WTC11 (cell line): ENCODE results near the gene NCKAP5.

Experiments used
- CBFB ChIP-seq: sonication (generic); formaldehyde crosslinking; IDR thresholded peaks from 2 replicates; pipeline ENCODE4 v1.8.1; 2022; ENCODE audit warnings: mild to moderate bottlenecking, low read depth, missing genetic modification reagents
- CREB1 ChIP-seq: sonication (generic); formaldehyde crosslinking; IDR thresholded peaks from 2 replicates; pipeline ENCODE4 v1.8.0; 2023; ENCODE audit warnings: mild to moderate bottlenecking, missing genetic modification reagents
- NR3C1 ChIP-seq: sonication (generic); formaldehyde crosslinking; conservative IDR thresholded peaks from 2 replicates; pipeline ENCODE4 v1.8.1; 2023; ENCODE audit warnings: low read depth, mild to moderate bottlenecking, missing genetic modification reagents
- SP1 ChIP-seq: sonication (generic); formaldehyde crosslinking; conservative IDR thresholded peaks from 2 replicates; pipeline ENCODE4 v1.8.1; 2022; ENCODE audit warnings: missing genetic modification reagents
- TP53 ChIP-seq: sonication (generic); formaldehyde crosslinking; IDR thresholded peaks from 2 replicates; pipeline ENCODE4 v1.8.1; 2023; ENCODE audit warnings: mild to moderate bottlenecking, missing genetic modification reagents
- ZBTB21 ChIP-seq: sonication (generic); formaldehyde crosslinking; IDR thresholded peaks from 2 replicates; pipeline ENCODE4 v1.8.1; 2023; ENCODE audit warnings: mild to moderate bottlenecking, missing genetic modification reagents, borderline replicate concordance
- TF ChIP-seq, protein P1 (sequence below): sonication (generic); formaldehyde crosslinking; IDR thresholded peaks from 2 replicates; pipeline ENCODE4 v1.8.1; 2022; ENCODE audit warnings: missing genetic modification reagents, borderline replicate concordance
- TF ChIP-seq, protein P2 (sequence below): fragments of 200-600 bp; IDR thresholded peaks from 2 replicates; pipeline ENCODE4 v1.8.0; 2022; ENCODE audit warnings: antibody characterized with exemption
- TF ChIP-seq, protein P3 (sequence below): sonication (generic); formaldehyde crosslinking; conservative IDR thresholded peaks from 2 replicates; pipeline ENCODE4 v1.8.1; 2022; ENCODE audit warnings: mild to moderate bottlenecking, missing genetic modification reagents
- TF ChIP-seq, protein P4 (sequence below): sonication (generic); formaldehyde crosslinking; IDR thresholded peaks from 2 replicates; pipeline ENCODE4 v1.8.1; 2022; ENCODE audit warnings: mild to moderate bottlenecking, moderate library complexity, missing genetic modification reagents
- TF ChIP-seq, protein P5 (sequence below): sonication (generic); formaldehyde crosslinking; IDR thresholded peaks from 2 replicates; pipeline ENCODE4 v1.8.0; 2022; ENCODE audit warnings: missing genetic modification reagents
- TF ChIP-seq, protein P6 (sequence below): sonication (generic); formaldehyde crosslinking; IDR thresholded peaks from 2 replicates; pipeline ENCODE4 v1.8.1; 2022; ENCODE audit warnings: low read depth, missing genetic modification reagents, borderline replicate concordance
- TF ChIP-seq, protein P7 (sequence below): sonication (generic); formaldehyde crosslinking; IDR thresholded peaks from 2 replicates; pipeline ENCODE4 v1.8.1; 2023; ENCODE audit warnings: mild to moderate bottlenecking, missing genetic modification reagents, moderate library complexity
- TF ChIP-seq, protein P8 (sequence below): sonication (generic); formaldehyde crosslinking; IDR thresholded peaks from 2 replicates; pipeline ENCODE4 v1.8.0; 2023; ENCODE audit warnings: mild to moderate bottlenecking, missing genetic modification reagents

DNA sequence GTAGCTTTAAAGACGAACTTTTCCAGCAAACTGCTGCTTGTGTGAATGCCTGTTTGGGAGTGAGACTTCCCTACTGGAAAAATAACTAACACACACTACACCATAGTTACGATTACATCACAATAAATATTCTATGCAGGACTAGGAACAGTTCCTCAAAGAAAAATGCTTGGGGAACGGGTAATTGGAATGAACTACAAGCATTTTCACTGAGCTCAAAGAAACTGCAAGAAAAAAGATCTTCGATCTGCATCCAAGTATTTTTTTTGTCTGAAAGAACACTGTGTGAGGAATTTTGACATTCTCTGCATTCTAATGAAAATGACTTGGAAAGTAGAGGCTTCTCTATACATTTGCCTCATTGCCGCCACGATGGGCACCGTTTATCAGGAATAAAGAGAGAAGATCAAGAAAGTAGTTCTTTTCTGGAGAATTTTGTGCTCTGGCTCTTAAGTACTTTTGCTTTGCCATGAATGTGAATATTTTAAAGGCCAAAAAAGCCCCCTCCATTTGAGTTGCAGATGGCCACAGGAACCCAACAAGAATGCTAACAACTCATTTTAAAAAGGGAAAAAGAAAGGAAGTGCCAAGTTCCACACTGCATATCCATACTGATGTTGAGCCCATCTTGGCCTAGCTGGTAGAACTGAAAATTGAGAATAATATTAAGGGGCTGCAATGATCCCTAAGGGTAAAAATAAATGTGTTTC is 911.8 kb downstream of the NCKAP5 start:
- TF ChIP-seq, protein P1, sequence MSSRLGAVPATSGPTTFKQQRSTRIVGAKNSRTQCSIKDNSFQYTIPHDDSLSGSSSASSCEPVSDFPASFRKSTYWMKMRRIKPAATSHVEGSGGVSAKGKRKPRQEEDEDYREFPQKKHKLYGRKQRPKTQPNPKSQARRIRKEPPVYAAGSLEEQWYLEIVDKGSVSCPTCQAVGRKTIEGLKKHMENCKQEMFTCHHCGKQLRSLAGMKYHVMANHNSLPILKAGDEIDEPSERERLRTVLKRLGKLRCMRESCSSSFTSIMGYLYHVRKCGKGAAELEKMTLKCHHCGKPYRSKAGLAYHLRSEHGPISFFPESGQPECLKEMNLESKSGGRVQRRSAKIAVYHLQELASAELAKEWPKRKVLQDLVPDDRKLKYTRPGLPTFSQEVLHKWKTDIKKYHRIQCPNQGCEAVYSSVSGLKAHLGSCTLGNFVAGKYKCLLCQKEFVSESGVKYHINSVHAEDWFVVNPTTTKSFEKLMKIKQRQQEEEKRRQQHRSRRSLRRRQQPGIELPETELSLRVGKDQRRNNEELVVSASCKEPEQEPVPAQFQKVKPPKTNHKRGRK (CRISPR knock-in tag): no peak
- TF ChIP-seq, protein P2, sequence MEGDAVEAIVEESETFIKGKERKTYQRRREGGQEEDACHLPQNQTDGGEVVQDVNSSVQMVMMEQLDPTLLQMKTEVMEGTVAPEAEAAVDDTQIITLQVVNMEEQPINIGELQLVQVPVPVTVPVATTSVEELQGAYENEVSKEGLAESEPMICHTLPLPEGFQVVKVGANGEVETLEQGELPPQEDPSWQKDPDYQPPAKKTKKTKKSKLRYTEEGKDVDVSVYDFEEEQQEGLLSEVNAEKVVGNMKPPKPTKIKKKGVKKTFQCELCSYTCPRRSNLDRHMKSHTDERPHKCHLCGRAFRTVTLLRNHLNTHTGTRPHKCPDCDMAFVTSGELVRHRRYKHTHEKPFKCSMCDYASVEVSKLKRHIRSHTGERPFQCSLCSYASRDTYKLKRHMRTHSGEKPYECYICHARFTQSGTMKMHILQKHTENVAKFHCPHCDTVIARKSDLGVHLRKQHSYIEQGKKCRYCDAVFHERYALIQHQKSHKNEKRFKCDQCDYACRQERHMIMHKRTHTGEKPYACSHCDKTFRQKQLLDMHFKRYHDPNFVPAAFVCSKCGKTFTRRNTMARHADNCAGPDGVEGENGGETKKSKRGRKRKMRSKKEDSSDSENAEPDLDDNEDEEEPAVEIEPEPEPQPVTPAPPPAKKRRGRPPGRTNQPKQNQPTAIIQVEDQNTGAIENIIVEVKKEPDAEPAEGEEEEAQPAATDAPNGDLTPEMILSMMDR: no peak
- TF ChIP-seq, protein P3, sequence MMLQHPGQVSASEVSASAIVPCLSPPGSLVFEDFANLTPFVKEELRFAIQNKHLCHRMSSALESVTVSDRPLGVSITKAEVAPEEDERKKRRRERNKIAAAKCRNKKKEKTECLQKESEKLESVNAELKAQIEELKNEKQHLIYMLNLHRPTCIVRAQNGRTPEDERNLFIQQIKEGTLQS (CRISPR knock-in tag): no peak
- TF ChIP-seq CREB1: no peak
- TF ChIP-seq, protein P4, sequence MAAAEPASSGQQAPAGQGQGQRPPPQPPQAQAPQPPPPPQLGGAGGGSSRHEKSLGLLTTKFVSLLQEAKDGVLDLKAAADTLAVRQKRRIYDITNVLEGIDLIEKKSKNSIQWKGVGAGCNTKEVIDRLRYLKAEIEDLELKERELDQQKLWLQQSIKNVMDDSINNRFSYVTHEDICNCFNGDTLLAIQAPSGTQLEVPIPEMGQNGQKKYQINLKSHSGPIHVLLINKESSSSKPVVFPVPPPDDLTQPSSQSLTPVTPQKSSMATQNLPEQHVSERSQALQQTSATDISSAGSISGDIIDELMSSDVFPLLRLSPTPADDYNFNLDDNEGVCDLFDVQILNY (CRISPR knock-in tag): no peak
- TF ChIP-seq CBFB (CRISPR knock-in tag): no peak
- TF ChIP-seq TP53 (CRISPR knock-in tag): no peak
- TF ChIP-seq, protein P5, sequence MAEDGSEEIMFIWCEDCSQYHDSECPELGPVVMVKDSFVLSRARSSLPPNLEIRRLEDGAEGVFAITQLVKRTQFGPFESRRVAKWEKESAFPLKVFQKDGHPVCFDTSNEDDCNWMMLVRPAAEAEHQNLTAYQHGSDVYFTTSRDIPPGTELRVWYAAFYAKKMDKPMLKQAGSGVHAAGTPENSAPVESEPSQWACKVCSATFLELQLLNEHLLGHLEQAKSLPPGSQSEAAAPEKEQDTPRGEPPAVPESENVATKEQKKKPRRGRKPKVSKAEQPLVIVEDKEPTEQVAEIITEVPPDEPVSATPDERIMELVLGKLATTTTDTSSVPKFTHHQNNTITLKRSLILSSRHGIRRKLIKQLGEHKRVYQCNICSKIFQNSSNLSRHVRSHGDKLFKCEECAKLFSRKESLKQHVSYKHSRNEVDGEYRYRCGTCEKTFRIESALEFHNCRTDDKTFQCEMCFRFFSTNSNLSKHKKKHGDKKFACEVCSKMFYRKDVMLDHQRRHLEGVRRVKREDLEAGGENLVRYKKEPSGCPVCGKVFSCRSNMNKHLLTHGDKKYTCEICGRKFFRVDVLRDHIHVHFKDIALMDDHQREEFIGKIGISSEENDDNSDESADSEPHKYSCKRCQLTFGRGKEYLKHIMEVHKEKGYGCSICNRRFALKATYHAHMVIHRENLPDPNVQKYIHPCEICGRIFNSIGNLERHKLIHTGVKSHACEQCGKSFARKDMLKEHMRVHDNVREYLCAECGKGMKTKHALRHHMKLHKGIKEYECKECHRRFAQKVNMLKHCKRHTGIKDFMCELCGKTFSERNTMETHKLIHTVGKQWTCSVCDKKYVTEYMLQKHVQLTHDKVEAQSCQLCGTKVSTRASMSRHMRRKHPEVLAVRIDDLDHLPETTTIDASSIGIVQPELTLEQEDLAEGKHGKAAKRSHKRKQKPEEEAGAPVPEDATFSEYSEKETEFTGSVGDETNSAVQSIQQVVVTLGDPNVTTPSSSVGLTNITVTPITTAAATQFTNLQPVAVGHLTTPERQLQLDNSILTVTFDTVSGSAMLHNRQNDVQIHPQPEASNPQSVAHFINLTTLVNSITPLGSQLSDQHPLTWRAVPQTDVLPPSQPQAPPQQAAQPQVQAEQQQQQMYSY (CRISPR knock-in tag): no peak
- TF ChIP-seq ZBTB21 (CRISPR knock-in tag): no peak
- no peak for TF ChIP-seq NR3C1 (CRISPR knock-in tag)
- TF ChIP-seq, protein P6, sequence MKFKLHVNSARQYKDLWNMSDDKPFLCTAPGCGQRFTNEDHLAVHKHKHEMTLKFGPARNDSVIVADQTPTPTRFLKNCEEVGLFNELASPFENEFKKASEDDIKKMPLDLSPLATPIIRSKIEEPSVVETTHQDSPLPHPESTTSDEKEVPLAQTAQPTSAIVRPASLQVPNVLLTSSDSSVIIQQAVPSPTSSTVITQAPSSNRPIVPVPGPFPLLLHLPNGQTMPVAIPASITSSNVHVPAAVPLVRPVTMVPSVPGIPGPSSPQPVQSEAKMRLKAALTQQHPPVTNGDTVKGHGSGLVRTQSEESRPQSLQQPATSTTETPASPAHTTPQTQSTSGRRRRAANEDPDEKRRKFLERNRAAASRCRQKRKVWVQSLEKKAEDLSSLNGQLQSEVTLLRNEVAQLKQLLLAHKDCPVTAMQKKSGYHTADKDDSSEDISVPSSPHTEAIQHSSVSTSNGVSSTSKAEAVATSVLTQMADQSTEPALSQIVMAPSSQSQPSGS (CRISPR knock-in tag): no peak
- no peak for TF ChIP-seq SP1 (CRISPR knock-in tag)
- TF ChIP-seq, protein P7, sequence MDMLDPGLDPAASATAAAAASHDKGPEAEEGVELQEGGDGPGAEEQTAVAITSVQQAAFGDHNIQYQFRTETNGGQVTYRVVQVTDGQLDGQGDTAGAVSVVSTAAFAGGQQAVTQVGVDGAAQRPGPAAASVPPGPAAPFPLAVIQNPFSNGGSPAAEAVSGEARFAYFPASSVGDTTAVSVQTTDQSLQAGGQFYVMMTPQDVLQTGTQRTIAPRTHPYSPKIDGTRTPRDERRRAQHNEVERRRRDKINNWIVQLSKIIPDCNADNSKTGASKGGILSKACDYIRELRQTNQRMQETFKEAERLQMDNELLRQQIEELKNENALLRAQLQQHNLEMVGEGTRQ: no peak
- TF ChIP-seq, protein P8, sequence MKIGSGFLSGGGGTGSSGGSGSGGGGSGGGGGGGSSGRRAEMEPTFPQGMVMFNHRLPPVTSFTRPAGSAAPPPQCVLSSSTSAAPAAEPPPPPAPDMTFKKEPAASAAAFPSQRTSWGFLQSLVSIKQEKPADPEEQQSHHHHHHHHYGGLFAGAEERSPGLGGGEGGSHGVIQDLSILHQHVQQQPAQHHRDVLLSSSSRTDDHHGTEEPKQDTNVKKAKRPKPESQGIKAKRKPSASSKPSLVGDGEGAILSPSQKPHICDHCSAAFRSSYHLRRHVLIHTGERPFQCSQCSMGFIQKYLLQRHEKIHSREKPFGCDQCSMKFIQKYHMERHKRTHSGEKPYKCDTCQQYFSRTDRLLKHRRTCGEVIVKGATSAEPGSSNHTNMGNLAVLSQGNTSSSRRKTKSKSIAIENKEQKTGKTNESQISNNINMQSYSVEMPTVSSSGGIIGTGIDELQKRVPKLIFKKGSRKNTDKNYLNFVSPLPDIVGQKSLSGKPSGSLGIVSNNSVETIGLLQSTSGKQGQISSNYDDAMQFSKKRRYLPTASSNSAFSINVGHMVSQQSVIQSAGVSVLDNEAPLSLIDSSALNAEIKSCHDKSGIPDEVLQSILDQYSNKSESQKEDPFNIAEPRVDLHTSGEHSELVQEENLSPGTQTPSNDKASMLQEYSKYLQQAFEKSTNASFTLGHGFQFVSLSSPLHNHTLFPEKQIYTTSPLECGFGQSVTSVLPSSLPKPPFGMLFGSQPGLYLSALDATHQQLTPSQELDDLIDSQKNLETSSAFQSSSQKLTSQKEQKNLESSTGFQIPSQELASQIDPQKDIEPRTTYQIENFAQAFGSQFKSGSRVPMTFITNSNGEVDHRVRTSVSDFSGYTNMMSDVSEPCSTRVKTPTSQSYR: no peak
